ENCODE results near the gene MUC20.
"Not testable (repeated sequence)": the region's sequence is repeated elsewhere in the genome, so short reads cannot be mapped to it uniquely, and the experiment has no call there.

Gene MUC20

GRCh38 chr3:195693428-195694216, 27.2 kb upstream of the MUC20 start:
- DNase-seq, result no peak

- DNase-seq, result not testable (repeated sequence)
Observed at GRCh38 chr3:195694217-195695076, 26.3 kb upstream of the MUC20 start.

- DNase-seq, result no peak
Observed at GRCh38 chr3:195696632-195697278, 24.0 kb upstream of the MUC20 start.

GRCh38 chr3:195697582-195698324, 23.0 kb upstream of the MUC20 start:
- no peak for DNase-seq

GRCh38 chr3:195698325-195698646, 22.5 kb upstream of the MUC20 start:
- DNase-seq, result no peak

GRCh38 chr3:195698647-195699387, 22.0 kb upstream of the MUC20 start:
- no peak for DNase-seq

- DNase-seq, result no peak
Observed at GRCh38 chr3:195699388-195699771, 21.4 kb upstream of the MUC20 start.

GRCh38 chr3:195699860-195700259, 20.9 kb upstream of the MUC20 start:
- no peak for DNase-seq

- DNase-seq, result no peak
Observed at GRCh38 chr3:195700319-195700718, 20.5 kb upstream of the MUC20 start.

GRCh38 chr3:195701042-195701915, 19.5 kb upstream of the MUC20 start:
- no peak for DNase-seq

- no peak for DNase-seq
Observed at GRCh38 chr3:195703776-195704175, 17.0 kb upstream of the MUC20 start.

- no peak for DNase-seq
Observed at GRCh38 chr3:195704433-195704999, 16.3 kb upstream of the MUC20 start.

GRCh38 chr3:195705081-195705991, 15.4 kb upstream of the MUC20 start:
- DNase-seq, result no peak

- no peak for DNase-seq
Observed at GRCh38 chr3:195708061-195708460, 12.7 kb upstream of the MUC20 start.

- DNase-seq, result no peak
Observed at GRCh38 chr3:195708626-195709481, 11.9 kb upstream of the MUC20 start.

- DNase-seq, result no peak
Observed at GRCh38 chr3:195709676-195710085, 11.1 kb upstream of the MUC20 start.

GRCh38 chr3:195710126-195710905, 10.5 kb upstream of the MUC20 start:
- DNase-seq, result not testable (repeated sequence)
